GM12878 (cell line): ENCODE data around the gene MALRD1. TPM values are rescaled to one million over a fixed set of nuclear protein-coding genes. Genes with fewer than 3 reads are reported as not detected.

Experiments
- ATAC-seq: fragments of 200-7000 bp; cut with Tn5 transposase; 3 replicates; pipeline ENCODE4 v1.9.1; 2020; ENCODE audit warnings: mild to moderate bottlenecking, moderate library complexity
- BruUV-seq: library from RNA; stranded (reverse); fragments of 400-500 nt; replicated peaks from 2 replicates; lab custom pipeline; 2021; lab: Mats Ljungman, UMichigan
- CTCF ChIA-PET: fragments of 300-600 bp; sonication (Branson Sonifier 250); formaldehyde crosslinking; extraction: SDS; loops from one replicate; lab custom pipeline; 2021; ENCODE audit warnings: inconsistent platforms; lab: Yijun Ruan, JAX
- POLR2A ChIA-PET: fragments of 350-600 bp; formaldehyde crosslinking; extraction: SDS; loops from one replicate; lab custom pipeline; 2021; ENCODE audit warnings: inconsistent platforms; lab: Charles Lee
- RAD21 ChIA-PET: fragments of 300-600 bp; sonication (Branson Sonifier 250); formaldehyde crosslinking; loops from one replicate; lab custom pipeline; 2023; ENCODE audit warnings: antibody characterized with exemption; ENCODE audit not compliant: unreplicated experiment; lab: Charles Lee
- SMC1A ChIA-PET: fragments of 300-600 bp; sonication (Branson Sonifier 250); formaldehyde crosslinking; loops from one replicate; lab custom pipeline; 2023; ENCODE audit not compliant: unreplicated experiment, uncharacterized antibody; lab: Charles Lee
- DNase-seq: peaks from one replicate; pipeline ENCODE4 v3.0.0-alpha.2; 2011; ENCODE audit warnings: low read depth, low spot score
- FAIRE-seq: peaks from 3 replicates; lab custom pipeline; 2011; peaks lifted over from hg19 to GRCh38; lab: Jason Lieb, UNC
- H2AFZ ChIP-seq: 2 replicates; pipeline ENCODE4 v1.6.0; 2011; ENCODE audit warnings: low read depth, low read length, control low read depth; ENCODE audit not compliant: control insufficient read depth
- H3K27ac ChIP-seq: 2 replicates; pipeline ENCODE4 v1.5.1; 2011; ENCODE audit warnings: control low read depth; ENCODE audit not compliant: control insufficient read depth, insufficient read depth
- H3K27me3 ChIP-seq, 2 experiments: replicated peaks in 1 of 2; 2 replicates each; pipeline versions ENCODE4 v1.6.0 to v1.6.1; 2011; ENCODE audit warnings: low read length in 1 of 2; ENCODE audit not compliant: control insufficient read depth in 2 of 2, insufficient read depth in 2 of 2
- H3K36me3 ChIP-seq, 2 experiments: 2 replicates each; pipeline ENCODE4 v1.5.1; 2011; ENCODE audit warnings: low read length in 1 of 2; ENCODE audit not compliant: control insufficient read depth in 2 of 2, insufficient read depth in 2 of 2
- H3K4me1 ChIP-seq: 2 replicates; pipeline ENCODE4 v1.6.1; 2011; ENCODE audit warnings: mild to moderate bottlenecking, low read length, moderate library complexity, mixed read lengths; ENCODE audit not compliant: control insufficient read depth, insufficient read depth
- H3K4me2 ChIP-seq: 2 replicates; pipeline ENCODE4 v1.6.0; 2011; ENCODE audit warnings: control low read depth; ENCODE audit not compliant: control insufficient read depth, insufficient read depth
- H3K4me3 ChIP-seq: fragments of 200-600 bp; sonication (generic); 2 replicates; pipeline ENCODE4 v1.5.1; 2016
- H3K79me2 ChIP-seq: 2 replicates; pipeline ENCODE4 v1.6.0; 2011; ENCODE audit warnings: low read length; ENCODE audit not compliant: control insufficient read depth, insufficient read depth
- H3K9ac ChIP-seq: 2 replicates; pipeline ENCODE4 v1.8.0; 2011; ENCODE audit warnings: low read length, control low read depth, mixed read lengths; ENCODE audit not compliant: control insufficient read depth, insufficient read depth
- H3K9me3 ChIP-seq: replicated peaks from 3 replicates; pipeline ENCODE4 v1.5.1; 2011; ENCODE audit warnings: mild to moderate bottlenecking, low read length; ENCODE audit not compliant: control insufficient read depth, insufficient read depth
- H4K20me1 ChIP-seq: 2 replicates; pipeline ENCODE4 v1.6.0; 2011; ENCODE audit not compliant: control insufficient read depth, insufficient read depth
- CBX5 ChIP-seq: sonication (generic); IDR thresholded peaks from 2 replicates; pipeline ENCODE4 v1.6.1; 2016; ENCODE audit warnings: low read depth, moderate library complexity, mild to moderate bottlenecking, inconsistent platforms
- CHD2 ChIP-seq: IDR thresholded peaks from 2 replicates; pipeline ENCODE4 v1.6.1; 2011; ENCODE audit warnings: low read depth, low read length, improper control_type of control experiment, borderline replicate concordance
- LARP7 ChIP-seq: fragments of 450-650 bp; IDR thresholded peaks from 2 replicates; pipeline ENCODE4 v1.6.1; 2017; ENCODE audit warnings: mild to moderate bottlenecking
- MYC ChIP-seq: IDR thresholded peaks from 2 replicates; pipeline ENCODE4 v1.6.1; 2011; ENCODE audit warnings: mild to moderate bottlenecking, low read length, moderate library complexity, inconsistent platforms; ENCODE audit not compliant: insufficient read depth, insufficient replicate concordance, insufficient read length, severe bottlenecking
- RB1 ChIP-seq: fragments of 450-650 bp; formaldehyde crosslinking; IDR thresholded peaks from 2 replicates; pipeline ENCODE4 v1.6.1; 2017; ENCODE audit warnings: mild to moderate bottlenecking, borderline replicate concordance
- RUNX3 ChIP-seq: IDR thresholded peaks from 2 replicates; pipeline ENCODE4 v1.6.1; 2012; ENCODE audit warnings: low read length, inconsistent platforms
- STAT3 ChIP-seq: IDR thresholded peaks from 2 replicates; pipeline ENCODE4 v1.6.1; 2011; ENCODE audit warnings: low read depth, low read length, improper control_type of control experiment
- WGBS: methylation state at CpG from one replicate; pipeline ENCODE4 v1.1.6; 2016; ENCODE audit warnings: low lambda C conversion rate; ENCODE audit not compliant: insufficient replicate concordance, insufficient coverage; ENCODE audit errors: missing lambda C conversion rate; 5-methylcytosine and 5-hydroxymethylcytosine counted together
- in situ Hi-C: fragments of 300-500 bp; cut with MboI; formaldehyde crosslinking; loops from 9 replicates; pipeline ENCODE4 v1.14.3; 2018; ENCODE audit warnings: mixed read lengths
- intact Hi-C: fragments of 100-400 bp; cut with micrococcal nuclease; formaldehyde crosslinking; loops from one replicate; pipeline ENCODE4 v1.14.2; 2022; ENCODE audit not compliant: unreplicated experiment
- polyA plus RNA-seq, 11 experiments: library from polyadenylated mRNA; depleted of rRNA in 4 of 11; unstranded in 6 of 11; stranded (reverse) in 5 of 11; fragments of >200 nt; fragmentation: Nextera tagmentation in 4 of 11; fragmentation: Illumina TruSeq in 1 of 11; extraction: Ambion mirVana in 4 of 11; extraction: Trizol in 1 of 11; gene quantifications; 1 replicate in 1 of 11; 2 replicates in 10 of 11; pipeline versions ENCODE4 v1.2.1 to v1.2.3, GENCODE V29; 2011 to 2016; ENCODE audit warnings: inconsistent platforms in 2 of 11, missing spikeins in 2 of 11, low read depth in 1 of 11
- total RNA-seq, 4 experiments: library from RNA; depleted of rRNA in 3 of 4; stranded (reverse); fragments of >200 nt in 3 of 4; fragmentation: Illumina TruSeq in 1 of 4; extraction: Trizol in 1 of 4; gene quantifications; 2 replicates each; pipeline versions ENCODE4 v1.2.1 to v1.2.3, GENCODE V29; 2013 to 2021
- TF ChIP-seq, protein P1 (sequence below): IDR thresholded peaks from 2 replicates; pipeline ENCODE4 v1.6.1; 2012; ENCODE audit warnings: low read length, inconsistent platforms
- TF ChIP-seq, protein P2 (sequence below): fragments of 450-650 bp; IDR thresholded peaks from 2 replicates; pipeline ENCODE4 v1.6.1; 2017; ENCODE audit warnings: mild to moderate bottlenecking, moderate library complexity

The MALRD1 gene
- total and polyA plus RNA-seq, 10 of the 15 experiments (the other 5 are each of a cell fraction or from before 2014, with no cell fraction given): 0.12 to 6.6 (median 0.26) TPM; not detected in 2

DNA sequence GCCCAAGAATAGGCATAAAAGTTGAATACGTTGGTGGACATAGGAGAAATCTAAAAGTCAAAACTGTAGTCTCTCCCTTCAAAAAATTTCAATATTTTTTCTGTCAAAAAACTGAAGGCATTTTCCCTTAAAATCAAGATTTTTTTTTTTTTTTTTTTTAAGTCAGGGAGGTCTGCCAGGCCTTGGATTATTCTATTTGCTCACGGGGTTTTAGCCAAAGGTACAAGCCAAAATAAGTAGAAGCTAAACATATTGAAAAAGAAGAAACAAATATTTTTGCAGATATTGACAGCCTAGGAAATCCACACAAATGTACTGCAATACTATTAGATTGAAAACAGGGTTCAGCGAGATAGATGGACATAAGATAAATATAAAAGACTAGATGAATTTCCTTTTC is 577.6 kb downstream of the MALRD1 start:
- H3K9me3 ChIP-seq: no peaks in the 10 kb centered on the region
- ATAC-seq (no peak), DNase-seq (no peak), FAIRE-seq (no peak)
- H3K27ac ChIP-seq: no peak overlapping the region
- H3K27me3 ChIP-seq: no peaks in the 10 kb centered on the region
- H2AFZ ChIP-seq: no peak overlapping the region
- no peak overlapping the region for H3K4me2 ChIP-seq
- H3K4me3 ChIP-seq: no peak overlapping the region
- 0% methylated on average over 3 of the region's 3 CpGs for WGBS
- no peaks in the 10 kb centered on the region for H3K36me3 ChIP-seq
- H4K20me1 ChIP-seq: no peaks in the 10 kb centered on the region
- H3K9ac ChIP-seq: no peak overlapping the region
- BruUV-seq: no TSS peak
- intact Hi-C loops: no loop called here
- no peak for TF ChIP-seq RB1
- no peak for TF ChIP-seq CBX5
- no peak for TF ChIP-seq RUNX3
- no peak for TF ChIP-seq STAT3
- POLR2A ChIA-PET: no interaction called here
- H3K79me2 ChIP-seq: no peaks in the 10 kb centered on the region
- CTCF ChIA-PET: no interaction called here
- in situ Hi-C loops: no loop called here
- H3K4me1 ChIP-seq: no peaks in the 10 kb centered on the region
- SMC1A ChIA-PET: interaction anchor here (1.3 kb wide), 1 partner anchor 19 kb away, joined by 3 read pairs; no protein-coding TSS in a partner anchor
- RAD21 ChIA-PET: no interaction called here

DNA sequence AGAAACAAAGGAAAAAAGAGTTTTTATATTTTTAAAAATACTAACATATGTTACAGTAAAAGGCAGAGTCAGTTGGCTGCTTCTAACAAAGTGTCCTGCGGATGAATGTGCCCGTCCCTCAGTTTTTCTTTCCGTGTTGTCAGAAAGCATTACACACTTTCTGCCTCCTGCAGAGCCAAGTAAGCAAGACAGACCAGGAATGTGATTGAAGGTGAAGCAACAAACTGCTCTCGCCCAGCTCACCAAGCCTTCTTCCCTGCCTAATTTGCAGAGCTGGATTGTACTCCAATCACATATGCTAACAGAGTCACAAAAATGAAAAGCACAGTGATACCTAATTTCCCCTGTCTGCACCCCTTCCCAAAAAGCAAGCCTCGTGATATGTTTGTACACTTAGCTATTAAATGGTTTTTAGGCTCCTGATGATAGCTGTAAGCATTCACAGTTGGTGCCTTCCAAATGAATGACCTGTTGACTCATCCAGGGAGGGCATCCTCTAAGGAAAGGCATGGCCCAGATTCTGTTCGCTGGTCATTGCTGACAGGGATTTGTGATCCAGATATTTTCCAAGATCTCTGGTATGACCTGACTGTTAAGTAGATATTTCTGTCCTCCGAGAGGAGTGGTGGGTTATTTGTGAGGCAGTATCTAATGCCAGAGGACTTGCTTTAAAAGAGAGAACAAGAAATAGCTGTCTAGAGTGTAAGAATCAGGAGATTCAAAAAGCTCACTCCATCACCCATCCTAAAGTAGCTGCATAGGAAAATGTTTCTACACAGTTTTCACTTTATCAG is 580.4 kb downstream of the MALRD1 start:
- H3K27me3 ChIP-seq: no peaks in the 10 kb centered on the region
- H4K20me1 ChIP-seq: no peaks in the 10 kb centered on the region
- RAD21 ChIA-PET: interaction anchor here (1.3 kb wide), 1 partner anchor 10 kb away, joined by 4 read pairs; no protein-coding TSS in a partner anchor
- H3K9me3 ChIP-seq: no peaks in the 10 kb centered on the region
- 34% methylated on average over 7 of the region's 7 CpGs for WGBS
- no peak overlapping the region for H3K27ac ChIP-seq
- no peak overlapping the region for H3K9ac ChIP-seq
- DNase-seq (no peak), FAIRE-seq (no peak), ATAC-seq (no peak)
- no peaks in the 10 kb centered on the region for H3K79me2 ChIP-seq
- H3K36me3 ChIP-seq: no peaks in the 10 kb centered on the region
- POLR2A ChIA-PET: no interaction called here
- BruUV-seq: no TSS peak
- H3K4me3 ChIP-seq: no peak overlapping the region
- no peaks in the 10 kb centered on the region for H3K4me1 ChIP-seq
- H2AFZ ChIP-seq: no peak overlapping the region
- CTCF ChIA-PET: interaction anchor here (0.7 to 1.0 kb wide), 2 partner anchors 10 to 44 kb away, joined by 3 to 4 read pairs; no protein-coding TSS in a partner anchor
- in situ Hi-C loops: no loop called here
- intact Hi-C loops: no loop called here
- H3K4me2 ChIP-seq: no peak overlapping the region
- SMC1A ChIA-PET: interaction anchor here (0.7 to 1.2 kb wide), 3 partner anchors 11 to 1824 kb away, joined by 3 to 4 read pairs (median 4); no protein-coding TSS in a partner anchor
- TF ChIP-seq CHD2 (no peak), MYC (no peak), LARP7 (no peak)
- TF ChIP-seq, protein P1, sequence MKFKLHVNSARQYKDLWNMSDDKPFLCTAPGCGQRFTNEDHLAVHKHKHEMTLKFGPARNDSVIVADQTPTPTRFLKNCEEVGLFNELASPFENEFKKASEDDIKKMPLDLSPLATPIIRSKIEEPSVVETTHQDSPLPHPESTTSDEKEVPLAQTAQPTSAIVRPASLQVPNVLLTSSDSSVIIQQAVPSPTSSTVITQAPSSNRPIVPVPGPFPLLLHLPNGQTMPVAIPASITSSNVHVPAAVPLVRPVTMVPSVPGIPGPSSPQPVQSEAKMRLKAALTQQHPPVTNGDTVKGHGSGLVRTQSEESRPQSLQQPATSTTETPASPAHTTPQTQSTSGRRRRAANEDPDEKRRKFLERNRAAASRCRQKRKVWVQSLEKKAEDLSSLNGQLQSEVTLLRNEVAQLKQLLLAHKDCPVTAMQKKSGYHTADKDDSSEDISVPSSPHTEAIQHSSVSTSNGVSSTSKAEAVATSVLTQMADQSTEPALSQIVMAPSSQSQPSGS: no peak
- TF ChIP-seq, protein P2, sequence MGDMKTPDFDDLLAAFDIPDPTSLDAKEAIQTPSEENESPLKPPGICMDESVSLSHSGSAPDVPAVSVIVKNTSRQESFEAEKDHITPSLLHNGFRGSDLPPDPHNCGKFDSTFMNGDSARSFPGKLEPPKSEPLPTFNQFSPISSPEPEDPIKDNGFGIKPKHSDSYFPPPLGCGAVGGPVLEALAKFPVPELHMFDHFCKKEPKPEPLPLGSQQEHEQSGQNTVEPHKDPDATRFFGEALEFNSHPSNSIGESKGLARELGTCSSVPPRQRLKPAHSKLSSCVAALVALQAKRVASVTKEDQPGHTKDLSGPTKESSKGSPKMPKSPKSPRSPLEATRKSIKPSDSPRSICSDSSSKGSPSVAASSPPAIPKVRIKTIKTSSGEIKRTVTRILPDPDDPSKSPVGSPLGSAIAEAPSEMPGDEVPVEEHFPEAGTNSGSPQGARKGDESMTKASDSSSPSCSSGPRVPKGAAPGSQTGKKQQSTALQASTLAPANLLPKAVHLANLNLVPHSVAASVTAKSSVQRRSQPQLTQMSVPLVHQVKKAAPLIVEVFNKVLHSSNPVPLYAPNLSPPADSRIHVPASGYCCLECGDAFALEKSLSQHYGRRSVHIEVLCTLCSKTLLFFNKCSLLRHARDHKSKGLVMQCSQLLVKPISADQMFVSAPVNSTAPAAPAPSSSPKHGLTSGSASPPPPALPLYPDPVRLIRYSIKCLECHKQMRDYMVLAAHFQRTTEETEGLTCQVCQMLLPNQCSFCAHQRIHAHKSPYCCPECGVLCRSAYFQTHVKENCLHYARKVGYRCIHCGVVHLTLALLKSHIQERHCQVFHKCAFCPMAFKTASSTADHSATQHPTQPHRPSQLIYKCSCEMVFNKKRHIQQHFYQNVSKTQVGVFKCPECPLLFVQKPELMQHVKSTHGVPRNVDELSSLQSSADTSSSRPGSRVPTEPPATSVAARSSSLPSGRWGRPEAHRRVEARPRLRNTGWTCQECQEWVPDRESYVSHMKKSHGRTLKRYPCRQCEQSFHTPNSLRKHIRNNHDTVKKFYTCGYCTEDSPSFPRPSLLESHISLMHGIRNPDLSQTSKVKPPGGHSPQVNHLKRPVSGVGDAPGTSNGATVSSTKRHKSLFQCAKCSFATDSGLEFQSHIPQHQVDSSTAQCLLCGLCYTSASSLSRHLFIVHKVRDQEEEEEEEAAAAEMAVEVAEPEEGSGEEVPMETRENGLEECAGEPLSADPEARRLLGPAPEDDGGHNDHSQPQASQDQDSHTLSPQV: no peak
